GM12874 (cell line): ENCODE measurements around the gene GCN1.

Experiments used
- CTCF ChIP-seq: IDR thresholded peaks from 2 replicates; pipeline ENCODE4 v1.5.1; 2011; ENCODE audit warnings: low read depth, mild to moderate bottlenecking, control low read depth, low read length, moderate library complexity; ENCODE audit not compliant: insufficient read depth

Gene GCN1

GRCh38 chr12:120231316-120232011 lies 36.9 kb upstream of the GCN1 start:
- TF ChIP-seq CTCF = no peak

GRCh38 chr12:120230974-120231315 lies 36.4 kb upstream of the GCN1 start:
- TF ChIP-seq CTCF = no peak

DNA sequence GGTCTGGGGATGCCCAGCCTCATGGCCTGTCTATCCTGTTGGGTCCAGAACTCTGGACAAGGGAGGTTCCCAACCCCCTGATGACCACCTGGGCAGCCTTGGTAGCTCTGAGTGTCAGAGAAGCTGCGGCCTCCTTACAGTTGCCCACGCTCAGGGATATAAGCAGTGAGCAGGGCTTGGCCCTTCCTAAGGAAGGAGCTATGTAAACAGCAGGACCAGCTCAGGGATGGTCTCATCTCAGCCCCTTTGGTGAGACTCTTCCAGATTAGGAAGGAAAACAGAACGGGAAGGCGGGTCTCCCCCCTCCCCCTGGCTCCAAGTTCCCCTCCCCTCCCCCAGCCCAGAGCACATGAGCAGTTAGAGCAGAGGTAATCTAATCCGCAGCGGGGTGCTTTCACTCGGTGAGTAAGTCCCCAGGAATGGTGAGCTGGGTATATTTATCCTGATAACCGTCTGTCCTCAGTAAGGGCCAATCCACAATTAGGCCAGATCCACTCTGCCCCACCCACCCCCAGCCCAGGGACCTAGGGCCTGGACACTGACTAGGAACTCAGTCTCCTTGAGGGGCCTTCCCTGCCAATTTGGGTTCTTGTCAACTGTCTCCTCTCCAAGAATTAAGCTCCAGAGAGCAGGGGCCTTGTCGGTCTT lies 35.9 kb upstream of the GCN1 start:
- TF ChIP-seq CTCF = no peak

- TF ChIP-seq CTCF = no peak
These were observed 35.2 kb upstream of the GCN1 start for GRCh38 chr12:120229487-120230325.

- no peak for TF ChIP-seq CTCF
These were observed 34.6 kb upstream of the GCN1 start for GRCh38 chr12:120229071-120229486.

DNA sequence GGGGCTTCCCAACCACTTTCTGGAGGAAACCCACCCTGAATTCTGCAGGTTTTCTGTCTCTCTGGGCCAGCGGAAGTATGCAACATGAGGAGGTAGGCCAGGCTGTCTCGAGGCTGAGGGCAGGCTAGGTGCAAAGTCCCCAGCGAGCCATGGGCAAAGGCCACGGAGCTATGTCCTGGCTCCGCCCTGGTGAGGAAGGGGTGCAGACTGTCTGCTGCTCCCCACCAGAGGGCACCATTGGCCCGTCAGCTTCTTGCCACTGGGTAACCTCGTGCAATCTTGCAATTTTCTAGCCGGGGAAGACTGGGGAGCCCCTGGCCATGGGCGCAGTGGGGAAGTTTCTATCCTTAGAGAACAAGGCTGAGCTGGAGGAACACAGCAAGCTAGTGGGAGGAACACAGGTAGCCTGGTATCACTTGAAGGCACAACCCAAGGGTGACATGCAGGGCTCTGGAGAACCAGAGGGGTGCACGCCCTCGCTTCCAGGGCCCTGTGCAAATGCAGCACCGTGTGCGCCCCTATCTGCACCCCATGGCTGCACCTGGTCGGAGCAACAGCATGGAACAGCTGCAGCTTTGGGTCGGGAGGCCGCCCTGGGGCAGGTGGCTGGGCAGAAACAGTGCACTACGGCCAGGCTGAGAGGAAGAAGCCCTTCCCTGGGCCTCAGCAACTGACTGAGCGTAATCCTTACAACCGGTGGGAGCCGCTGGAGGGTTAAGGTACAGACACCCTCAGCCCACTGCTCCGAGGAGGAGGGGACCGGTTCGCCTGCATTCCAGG lies 34.0 kb upstream of the GCN1 start:
- peak; percentile 94 for TF ChIP-seq CTCF

GRCh38 chr12:120228041-120228290 lies 33.5 kb upstream of the GCN1 start:
- TF ChIP-seq CTCF = no peak
